Adrenal gland (tissue), 12 donors: ENCODE measurements around the gene ST7. TPM values are rescaled to one million over a fixed set of nuclear protein-coding genes. Genes with fewer than 3 reads are reported as not detected.

Experiments
- DNase-seq, 7 donors: peaks; one replicate each; pipeline ENCODE4 v3.0.0-alpha.2; 2019 to 2020
- H3K27ac ChIP-seq, 5 donors: fragments of 200-600 bp; sonication (generic) in 4 of 5; 1 replicate in 3 of 5; 2 replicates in 2 of 5; pipeline versions ENCODE4 v1.5.1 to v1.8.0; 2016 to 2020; ENCODE audit warnings: mild to moderate bottlenecking in 1 of 5
- H3K27me3 ChIP-seq: fragments of 200-600 bp; 2 replicates; pipeline ENCODE4 v1.8.0; 2021
- H3K36me3 ChIP-seq, 2 donors: fragments of 200-600 bp; replicated peaks in 1 of 2; 1 replicate in 1 of 2; 2 replicates in 1 of 2; pipeline versions ENCODE4 v1.5.1 to v1.8.0; 2018 to 2022
- H3K4me1 ChIP-seq, 2 donors: fragments of 200-600 bp; replicated peaks in 1 of 2; 1 replicate in 1 of 2; 2 replicates in 1 of 2; pipeline versions ENCODE4 v1.5.1 to v1.8.0; 2018 to 2021
- H3K4me3 ChIP-seq, 4 donors: fragments of 200-600 bp; sonication (generic) in 3 of 4; one replicate each; pipeline ENCODE4 v1.5.1; 2016 to 2018
- H3K9me3 ChIP-seq, 3 donors: fragments of 200-600 bp; sonication (generic) in 1 of 3; replicated peaks in 1 of 3; 1 replicate in 2 of 3; 2 replicates in 1 of 3; pipeline versions ENCODE4 v1.5.1 to v1.8.0; 2016 to 2021
- CTCF ChIP-seq, 6 experiments: fragments of 450-650 bp in 4 of 6; fragments of 200-600 bp in 2 of 6; sonication (generic) in 1 of 6; IDR thresholded peaks; 1 replicate in 5 of 6; 2 replicates in 1 of 6; pipeline versions ENCODE4 v1.5.1 to v1.8.0; 2016 to 2021; ENCODE audit warnings: antibody characterized with exemption in 6 of 6, mild to moderate bottlenecking in 2 of 6, moderate library complexity in 1 of 6
- POLR2A ChIP-seq, 2 donors: fragments of 450-650 bp; IDR thresholded peaks; one replicate each; pipeline ENCODE4 v1.6.1; 2017; ENCODE audit warnings: antibody characterized with exemption in 2 of 2, mild to moderate bottlenecking in 2 of 2, moderate library complexity in 1 of 2
- WGBS, 4 donors: extraction: QIAGEN DNeasy Blood & Tissue Kit in 2 of 4; methylation state at CpG; one replicate each; pipeline versions ENCODE4 v1.1.5 to v1.1.7; 2013 to 2017; 5-methylcytosine and 5-hydroxymethylcytosine counted together
- intact Hi-C, 2 donors: fragments of 100-400 bp; cut with DNase I; formaldehyde crosslinking; loops; one replicate each; pipeline versions ENCODE4 v1.14.1 to v1.15.0; 2022 to 2023
- polyA plus RNA-seq, 3 donors: library from polyadenylated mRNA; stranded (reverse); fragments of 200-250 nt in 2 of 3; fragments of 350-450 nt in 1 of 3; fragmentation: Illumina TruSeq in 1 of 3; extraction: RNeasy Lipid Tissue Mini Kit (QIAGEN cat#74804) in 1 of 3; gene quantifications; one replicate each; pipeline ENCODE4 v1.2.3, GENCODE V29; 2013 to 2014
- total RNA-seq, 9 donors: library from RNA; depleted of rRNA in 4 of 9; stranded (reverse); fragments of >200 nt in 4 of 9; fragments of 120-200 nt in 1 of 9; fragmentation: NEBNext Ultra II Directional in 1 of 9; extraction: Animal tissue kit (Norgen Biotek cat#: 25700) in 1 of 9; gene quantifications; one replicate each; pipeline versions ENCODE4 v1.1.0 to v1.2.4, GENCODE V29; 2013 to 2023
- donor health status: healthy with polysubstance abuse.
- donor health status: Bipolar disorder and iron deficiency.
- donor health status: DM: yes; HTN: yes; CAD: no.
- donor health status: DM: no; HTN: no; CAD: no.
- donor health status: DM: no; HTN: no; CAD: no.
- donor health status: DM: yes; HTN: yes; CAD: no.

Gene ST7
- total and polyA plus RNA-seq, 12 donors, result 15.7 to 69.9 (median 33.1) TPM

GRCh38 chr7:117152213-117153007 is 199.1 kb downstream of the ST7 start:
- DNase-seq, result no peak
- 84 to 92% (median 91%) methylated on average over 3 of the region's 3 CpGs for WGBS, 4 donors
- Histone ChIP-seq H3K27me3 (no peaks in the 10 kb centered on the region), H3K4me3 (no peak overlapping the region), H3K4me1 (peaks cover 0 to 4% of the 10 kb centered on the region in 2 donors), H3K9me3 (no peaks in the 10 kb centered on the region), H3K36me3 (no peaks in the 10 kb centered on the region), H3K27ac (no peak overlapping the region)
- TF ChIP-seq POLR2A (IDR thresholded peaks at IDR 0.05), result no peak
- TF ChIP-seq CTCF (IDR thresholded peaks at IDR 0.05), result no peak
- intact Hi-C loops, result no loop called here

- no peak for TF ChIP-seq POLR2A (IDR thresholded peaks at IDR 0.05)
- no peak for TF ChIP-seq CTCF (IDR thresholded peaks at IDR 0.05)
- Histone ChIP-seq H3K4me3 (no peak overlapping the region), H3K4me1 (peaks cover 3 to 11% of the 10 kb centered on the region in 2 donors), H3K36me3 (no peaks in the 10 kb centered on the region), H3K27ac (no peak overlapping the region), H3K27me3 (no peaks in the 10 kb centered on the region), H3K9me3 (no peaks in the 10 kb centered on the region)
- 56 to 78% (median 74%) methylated on average over 1 of the region's 1 CpG for WGBS, 4 donors
- no peak for DNase-seq
- intact Hi-C loops, result no loop called here
These were observed 199.8 kb downstream of the ST7 start for GRCh38 chr7:117153016-117153545.

- intact Hi-C loops, result no loop called here
- DNase-seq, result no peak
- H3K4me3 ChIP-seq, result no peak overlapping the region
- H3K27ac ChIP-seq, result no peak overlapping the region
- H3K9me3 ChIP-seq, result no peaks in the 10 kb centered on the region
- H3K27me3 ChIP-seq, result no peaks in the 10 kb centered on the region
- H3K4me1 ChIP-seq, result peaks cover 3 to 22% of the 10 kb centered on the region in 2 donors
- no peaks in the 10 kb centered on the region for H3K36me3 ChIP-seq
- TF ChIP-seq POLR2A (IDR thresholded peaks at IDR 0.05) (no peak), CTCF (IDR thresholded peaks at IDR 0.05) (no peak)
- 80 to 96% (median 93%) methylated on average over 1 of the region's 1 CpG for WGBS, 4 donors
These were observed 201.4 kb downstream of the ST7 start for GRCh38 chr7:117154721-117155120.

- no peaks in the 10 kb centered on the region for H3K36me3 ChIP-seq
- H3K27me3 ChIP-seq, result no peaks in the 10 kb centered on the region
- H3K27ac ChIP-seq, result no peak overlapping the region
- H3K4me3 ChIP-seq, result no peak overlapping the region
- intact Hi-C loops, result no loop called here
- DNase-seq, result no peak
- H3K4me1 ChIP-seq, result peaks cover 3 to 22% of the 10 kb centered on the region in 2 donors
- TF ChIP-seq CTCF (IDR thresholded peaks at IDR 0.05), result no peak
- TF ChIP-seq POLR2A (IDR thresholded peaks at IDR 0.05), result no peak
- WGBS, 4 donors, result 89 to 100% (median 94%) methylated on average over 1 of the region's 1 CpG
- no peaks in the 10 kb centered on the region for H3K9me3 ChIP-seq
These were observed 202.4 kb downstream of the ST7 start for GRCh38 chr7:117155694-117156093.
